Measurements from ENCODE around the gene TRIM49C. TPM values are rescaled to one million over a fixed set of nuclear protein-coding genes. Genes with fewer than 3 reads are reported as not detected.
"Not testable (repeated sequence)": the region's sequence is repeated elsewhere in the genome, so short reads cannot be mapped to it uniquely, and the experiment has no call there.

TRIM49C gene, protein sequence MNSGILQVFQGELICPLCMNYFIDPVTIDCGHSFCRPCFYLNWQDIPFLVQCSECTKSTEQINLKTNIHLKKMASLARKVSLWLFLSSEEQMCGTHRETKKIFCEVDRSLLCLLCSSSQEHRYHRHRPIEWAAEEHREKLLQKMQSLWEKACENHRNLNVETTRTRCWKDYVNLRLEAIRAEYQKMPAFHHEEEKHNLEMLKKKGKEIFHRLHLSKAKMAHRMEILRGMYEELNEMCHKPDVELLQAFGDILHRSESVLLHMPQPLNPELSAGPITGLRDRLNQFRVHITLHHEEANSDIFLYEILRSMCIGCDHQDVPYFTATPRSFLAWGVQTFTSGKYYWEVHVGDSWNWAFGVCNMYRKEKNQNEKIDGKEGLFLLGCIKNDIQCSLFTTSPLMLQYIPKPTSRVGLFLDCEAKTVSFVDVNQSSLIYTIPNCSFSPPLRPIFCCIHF
- not detected for polyA plus RNA-seq (ENCODE audit: insufficient read length in 12 of 12)
- long read RNA-seq, donor 1: 0 reads
- long read RNA-seq, donor 2: 0 reads
- long read RNA-seq, donor 3: 0 reads
- long read RNA-seq, donor 4: 0 reads
- long read RNA-seq, donor 5: 0 reads
- long read RNA-seq, donor 6: 0 reads
- long read RNA-seq, donor 7: 0 reads
- long read RNA-seq, donor 8: 0 reads
- long read RNA-seq, donor 9: 0 reads
- long read RNA-seq, donor 10: 0 reads
- long read RNA-seq, donor 11: 0 reads

DNA sequence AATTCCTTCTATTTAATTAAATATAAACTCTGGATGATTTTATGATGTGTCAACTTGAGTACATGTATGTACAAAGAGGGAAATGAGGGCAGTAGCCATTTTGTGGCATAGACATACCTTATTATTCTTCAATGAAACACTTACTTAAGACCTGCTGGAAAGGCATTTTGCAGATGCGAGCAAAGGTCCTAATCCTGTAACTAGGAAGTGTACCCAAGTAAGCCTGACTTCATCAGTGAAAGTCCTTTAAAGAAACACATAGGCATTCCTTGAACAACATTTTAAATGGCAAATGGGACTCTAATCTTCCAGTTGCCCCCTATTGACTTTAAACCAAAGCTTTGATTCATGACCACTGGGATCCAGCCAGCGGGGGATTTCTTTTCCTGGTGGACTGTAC is at the start of gene TRIM49C:
TSS of gene TRIM49C (plus strand) at position 301 of the 400 bp plus-strand sequence. CDS start 4,106 bp downstream, outside the sequence.
- DNase-seq: not testable (repeated sequence)

DNA sequence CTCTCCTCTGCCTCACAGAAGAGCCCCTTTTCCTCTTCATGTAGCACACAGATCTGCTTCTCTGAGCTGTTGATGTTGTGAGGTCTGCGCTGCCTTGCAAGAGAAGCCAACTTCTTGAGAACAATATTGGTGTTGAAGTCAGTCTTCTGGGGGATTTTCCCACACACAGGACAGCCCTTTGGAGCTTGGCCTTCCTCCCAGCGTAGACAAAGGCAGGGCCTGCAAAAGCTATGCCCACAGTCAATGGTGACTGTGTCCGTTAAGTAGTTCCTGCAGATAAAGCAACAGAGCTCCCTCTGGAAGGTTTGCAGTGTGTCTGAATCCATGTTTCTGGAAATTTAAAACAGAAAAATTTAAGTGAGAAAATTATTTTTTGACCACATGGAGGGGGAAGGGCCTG is 6.7 kb upstream of the TRIM49C start:
- DNase-seq: not testable (repeated sequence)

DNA sequence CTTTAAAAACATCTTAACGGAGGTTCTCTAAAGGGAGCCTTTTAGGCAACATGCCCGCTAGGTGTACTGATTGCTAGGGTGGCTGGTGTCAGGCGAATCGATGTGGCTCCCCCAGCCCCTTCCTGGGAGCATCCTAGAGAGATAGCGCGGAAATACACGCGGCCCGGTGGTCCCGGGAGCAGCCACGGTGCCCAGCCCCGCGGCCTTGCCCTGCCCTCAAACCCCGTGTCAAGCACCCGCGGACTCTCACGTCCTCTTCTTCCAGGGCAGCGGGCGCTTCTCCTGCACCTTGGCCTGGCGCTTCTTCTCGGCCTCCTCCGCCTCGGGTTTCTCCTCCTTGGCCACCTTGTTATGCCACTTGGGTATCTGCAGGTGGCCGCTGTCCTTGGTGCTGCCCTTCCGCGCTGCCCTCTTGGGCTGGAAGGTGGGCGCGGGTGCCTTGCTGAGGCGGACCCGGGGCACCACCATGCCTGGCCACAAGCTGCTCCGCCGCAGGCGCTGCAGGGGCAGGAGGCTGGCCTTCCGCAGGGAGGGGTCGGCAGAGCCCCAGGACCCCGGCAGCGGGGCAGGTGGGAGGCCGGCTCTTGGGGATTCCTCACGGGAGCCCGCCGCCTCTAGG is 20.8 kb downstream of the TRIM49C start:
- DNase-seq: not testable (repeated sequence)

DNA sequence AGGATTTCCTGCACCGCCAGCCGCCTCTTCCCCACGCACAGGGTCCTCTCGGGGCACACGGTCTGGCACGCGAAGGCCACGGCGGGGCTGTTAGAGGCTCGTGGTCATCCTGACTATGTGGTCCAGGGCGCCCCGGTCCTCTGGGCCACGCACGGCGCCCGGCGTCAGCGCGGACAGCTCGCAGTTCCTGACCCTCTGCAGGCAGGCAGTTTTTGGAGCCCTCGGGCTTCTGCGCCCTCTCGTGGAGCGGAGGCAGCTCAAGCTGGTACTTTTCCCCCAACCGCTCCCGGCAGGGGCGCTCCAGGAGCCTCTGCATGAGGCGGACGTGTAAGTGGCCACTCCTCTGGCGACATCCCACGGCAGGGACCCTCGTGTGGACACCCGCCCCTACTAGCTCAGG is 21.4 kb downstream of the TRIM49C start:
- DNase-seq: not testable (repeated sequence)

DNA sequence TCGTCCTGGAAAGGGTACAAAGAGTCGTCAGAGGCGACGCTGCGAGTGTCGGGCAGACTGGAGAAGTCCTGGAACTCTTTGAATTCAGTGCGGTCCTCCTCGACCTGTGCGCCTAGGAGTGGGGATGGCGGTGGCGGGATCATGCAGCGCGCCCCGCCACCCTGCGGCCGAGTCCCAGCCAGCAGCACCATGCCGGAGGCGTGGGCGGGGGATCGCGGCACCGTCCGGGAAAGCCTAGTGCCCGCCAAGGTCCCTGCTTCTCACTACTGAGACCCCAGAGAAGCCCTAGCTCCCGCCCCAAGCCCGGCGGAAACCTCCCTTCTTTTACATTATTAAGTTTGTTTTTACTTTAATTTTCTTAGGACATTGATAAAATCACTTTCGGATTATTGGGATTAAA is 22.6 kb downstream of the TRIM49C start:
- DNase-seq: not testable (repeated sequence)

DNA sequence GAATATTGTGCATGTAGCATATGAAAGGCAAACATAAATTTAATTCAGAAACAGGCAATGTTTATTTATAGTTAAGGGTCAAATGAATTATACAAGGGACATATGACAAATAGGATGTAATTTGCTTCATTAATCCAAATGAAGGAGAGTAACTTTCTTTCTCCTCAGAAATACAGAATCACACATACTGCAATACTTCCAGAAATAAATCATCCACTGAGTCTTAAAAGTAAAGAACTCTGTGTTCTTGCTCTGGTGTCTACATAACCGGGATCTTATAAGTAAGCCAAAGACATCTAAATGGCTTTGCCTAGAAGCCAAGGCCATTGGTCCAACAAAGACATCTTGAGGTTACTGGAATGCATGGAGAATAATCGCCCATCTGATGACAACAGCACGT is 54.7 kb downstream of the TRIM49C start, which contains the start of gene UBTFL1:
TSS of gene UBTFL1 (plus strand) at position 301 of the 400 bp plus-strand sequence. CDS start at position 301, 0 bp downstream.
- DNase-seq: not testable (repeated sequence)

DNA sequence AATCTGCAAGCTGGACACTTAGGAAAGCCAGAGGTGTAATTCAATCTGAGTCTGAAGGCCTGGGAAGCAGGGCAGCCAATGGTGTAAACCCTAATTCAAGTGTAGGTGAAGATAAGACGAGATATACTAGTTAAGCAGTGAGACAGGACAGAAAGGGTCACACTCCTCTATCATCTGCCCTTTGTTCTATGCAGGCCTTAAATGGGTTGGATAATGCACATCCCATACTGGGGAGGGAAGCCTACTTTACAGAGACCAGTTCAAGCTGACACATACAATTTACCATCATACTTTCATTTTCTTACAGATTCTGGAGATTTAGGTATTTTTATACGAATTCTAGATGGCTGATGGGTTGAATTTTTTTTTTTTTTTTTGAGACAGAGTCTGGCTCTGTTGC is 57.8 kb downstream of the TRIM49C start:
- not testable (repeated sequence) for DNase-seq

Other genes with a start within 250 kb of the TRIM49C start
- gene TRIM49, start 222.5 kb upstream of the TRIM49C start, polyA plus RNA-seq (ENCODE audit: insufficient read length in 12 of 12): not detected
- not detected for gene TRIM64B, start 152.6 kb upstream of the TRIM49C start, polyA plus RNA-seq (ENCODE audit: insufficient read length in 12 of 12)
- gene TRIM49D1, start 108.9 kb upstream of the TRIM49C start, polyA plus RNA-seq (ENCODE audit: insufficient read length in 12 of 12): not detected
- gene TRIM49D2, start 107.0 kb upstream of the TRIM49C start, polyA plus RNA-seq (ENCODE audit: insufficient read length in 12 of 12): not detected
- not detected for gene TRIM64, start 65.1 kb upstream of the TRIM49C start, polyA plus RNA-seq (ENCODE audit: insufficient read length in 12 of 12)
- gene UBTFL1, start 54.8 kb downstream of the TRIM49C start, polyA plus RNA-seq (ENCODE audit: insufficient read length in 12 of 12): not detected
- 10 to 100 TPM in 3 of 12 donors, 1 to 10 TPM in 8, not detected in 1; 3.2 to 16.6 (median 5.8) TPM for gene NAALAD2, start 103.6 kb downstream of the TRIM49C start, polyA plus RNA-seq (ENCODE audit: insufficient read length in 12 of 12)
- 10 to 100 TPM in 11 of 12 donors, not detected in 1; 34.0 to 65.7 (median 45.5) TPM for gene CHORDC1, start 191.9 kb downstream of the TRIM49C start, polyA plus RNA-seq (ENCODE audit: insufficient read length in 12 of 12)